Upper lobe of left lung (tissue), 6 donors: ENCODE results near the gene SERPINA1. TPM values are rescaled to one million over a fixed set of nuclear protein-coding genes. Genes with fewer than 3 reads are reported as not detected.

Experiments
- ATAC-seq, 2 donors: fragments of 200-7000 bp; cut with Tn5 transposase; one replicate each; pipeline ENCODE4 v1.9.1; 2022; ENCODE audit warnings: mild to moderate bottlenecking in 2 of 2, moderate library complexity in 2 of 2; ENCODE audit not compliant: low FRiP score in 2 of 2
- DNase-seq, 2 donors: peaks; one replicate each; pipeline ENCODE4 v3.0.0-alpha.2; 2019 to 2020
- H3K27ac ChIP-seq, 4 donors: fragments of 200-600 bp; sonication (generic); one replicate each; pipeline ENCODE4 v1.5.1; 2016 to 2019
- H3K27me3 ChIP-seq, 4 donors: fragments of 200-600 bp; sonication (generic); one replicate each; pipeline ENCODE4 v1.5.1; 2017 to 2019
- H3K36me3 ChIP-seq, 4 donors: fragments of 200-600 bp; sonication (generic); one replicate each; pipeline ENCODE4 v1.5.1; 2016 to 2019
- H3K4me1 ChIP-seq, 4 donors: fragments of 200-600 bp; sonication (generic); one replicate each; pipeline ENCODE4 v1.5.1; 2018 to 2019
- H3K4me3 ChIP-seq, 4 donors: fragments of 200-600 bp; sonication (generic); one replicate each; pipeline ENCODE4 v1.5.1; 2017 to 2019; ENCODE audit warnings: mild to moderate bottlenecking in 2 of 4, moderate library complexity in 1 of 4
- H3K9me3 ChIP-seq, 4 donors: fragments of 200-600 bp; sonication (generic); one replicate each; pipeline ENCODE4 v1.5.1; 2018 to 2019
- EP300 ChIP-seq, 4 donors: sonication (generic); formaldehyde crosslinking; IDR thresholded peaks; one replicate each; pipeline ENCODE4 v1.5.1; 2017; ENCODE audit warnings: antibody characterized with exemption in 4 of 4, control low read depth in 2 of 4
- POLR2A ChIP-seq, 4 donors: fragments of 450-650 bp; IDR thresholded peaks; one replicate each; pipeline ENCODE4 v1.5.1; 2016 to 2017; ENCODE audit warnings: antibody characterized with exemption in 4 of 4, mild to moderate bottlenecking in 2 of 4
- POLR2AphosphoS5 ChIP-seq, 2 donors: sonication (generic); formaldehyde crosslinking; IDR thresholded peaks; one replicate each; pipeline ENCODE4 v1.5.1; 2017; ENCODE audit warnings: antibody characterized with exemption in 2 of 2
- WGBS, 2 donors: methylation state at CpG; one replicate each; pipeline ENCODE4 v1.1.5; 2017 to 2018; 5-methylcytosine and 5-hydroxymethylcytosine counted together
- total RNA-seq, 6 donors: library from RNA; depleted of rRNA in 4 of 6; stranded (reverse); fragments of >200 nt in 4 of 6; gene quantifications; one replicate each; pipeline versions ENCODE4 v1.1.0 to v1.2.1, GENCODE V29; 2016 to 2021
- TF ChIP-seq, protein P1 (sequence below), 6 experiments: fragments of 450-650 bp in 4 of 6; fragments of 200-600 bp in 2 of 6; sonication (generic) in 2 of 6; IDR thresholded peaks; one replicate each; pipeline ENCODE4 v1.5.1; 2016 to 2019; ENCODE audit warnings: antibody characterized with exemption in 6 of 6
- donor health status: DM: no; HTN: no; CAD: no; lungs with moderate emphysema.
- donor health status: DM: no; HTN: yes; CAD: no; lungs with severe emphysema.

Gene SERPINA1
- total RNA-seq, 6 donors from 2014 or later = 205 to 1,050 (median 637) TPM

- 83 to 100% methylated on average over 1 to 7 of the region's 7 CpGs for WGBS, 2 donors
- ATAC-seq (peak in 1 of 2 donors; percentile 32), DNase-seq (no peak)
- Histone ChIP-seq H3K27me3 (no peaks in the 10 kb centered on the region), H3K27ac (no peak overlapping the region), H3K36me3 (no peaks in the 10 kb centered on the region), H3K4me3 (no peak overlapping the region), H3K9me3 (no peaks in the 10 kb centered on the region), H3K4me1 (no peaks in the 10 kb centered on the region)
- TF ChIP-seq, protein P1, sequence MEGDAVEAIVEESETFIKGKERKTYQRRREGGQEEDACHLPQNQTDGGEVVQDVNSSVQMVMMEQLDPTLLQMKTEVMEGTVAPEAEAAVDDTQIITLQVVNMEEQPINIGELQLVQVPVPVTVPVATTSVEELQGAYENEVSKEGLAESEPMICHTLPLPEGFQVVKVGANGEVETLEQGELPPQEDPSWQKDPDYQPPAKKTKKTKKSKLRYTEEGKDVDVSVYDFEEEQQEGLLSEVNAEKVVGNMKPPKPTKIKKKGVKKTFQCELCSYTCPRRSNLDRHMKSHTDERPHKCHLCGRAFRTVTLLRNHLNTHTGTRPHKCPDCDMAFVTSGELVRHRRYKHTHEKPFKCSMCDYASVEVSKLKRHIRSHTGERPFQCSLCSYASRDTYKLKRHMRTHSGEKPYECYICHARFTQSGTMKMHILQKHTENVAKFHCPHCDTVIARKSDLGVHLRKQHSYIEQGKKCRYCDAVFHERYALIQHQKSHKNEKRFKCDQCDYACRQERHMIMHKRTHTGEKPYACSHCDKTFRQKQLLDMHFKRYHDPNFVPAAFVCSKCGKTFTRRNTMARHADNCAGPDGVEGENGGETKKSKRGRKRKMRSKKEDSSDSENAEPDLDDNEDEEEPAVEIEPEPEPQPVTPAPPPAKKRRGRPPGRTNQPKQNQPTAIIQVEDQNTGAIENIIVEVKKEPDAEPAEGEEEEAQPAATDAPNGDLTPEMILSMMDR (IDR thresholded peaks at IDR 0.05) = no peak
- TF ChIP-seq EP300 (IDR thresholded peaks at IDR 0.05) (no peak), POLR2A (IDR thresholded peaks at IDR 0.05) (no peak), POLR2AphosphoS5 (IDR thresholded peaks at IDR 0.05) (no peak)
Observed at GRCh38 chr14:94361682-94362081, 26.7 kb downstream of the SERPINA1 start.

GRCh38 chr14:94360945-94361565 is 27.3 kb downstream of the SERPINA1 start:
- no peaks in the 10 kb centered on the region for H3K27me3 ChIP-seq
- H3K27ac ChIP-seq = no peak overlapping the region
- no peak overlapping the region for H3K4me3 ChIP-seq
- TF ChIP-seq POLR2A (IDR thresholded peaks at IDR 0.05) (no peak), EP300 (IDR thresholded peaks at IDR 0.05) (no peak), POLR2AphosphoS5 (IDR thresholded peaks at IDR 0.05) (no peak)
- TF ChIP-seq, protein P1 (IDR thresholded peaks at IDR 0.05) = no peak
- 60 to 63% methylated on average over 4 to 7 of the region's 7 CpGs for WGBS, 2 donors
- H3K9me3 ChIP-seq = no peaks in the 10 kb centered on the region
- ATAC-seq (no peak), DNase-seq (no peak)
- H3K36me3 ChIP-seq = no peaks in the 10 kb centered on the region
- H3K4me1 ChIP-seq = no peaks in the 10 kb centered on the region

DNA sequence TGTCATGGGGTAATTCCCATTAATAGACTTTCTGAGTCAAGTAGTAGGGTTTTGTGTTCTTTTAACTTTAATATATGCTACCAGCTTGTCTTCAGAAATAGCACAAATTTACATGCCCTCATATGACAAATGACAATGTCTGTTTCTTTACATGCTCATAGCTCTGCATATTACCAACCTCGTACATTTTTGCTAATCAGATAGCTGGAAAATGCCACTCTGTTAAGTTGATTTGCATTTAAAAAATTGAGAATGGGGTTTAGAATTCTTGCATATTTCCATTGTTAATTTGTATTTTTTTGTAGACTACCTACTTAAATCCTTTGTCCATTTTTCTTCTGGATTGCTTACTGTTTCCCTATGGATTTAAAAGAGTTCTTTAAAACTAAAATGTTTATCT is 31.2 kb downstream of the SERPINA1 start:
- ATAC-seq = no peak
- no peaks in the 10 kb centered on the region for H3K9me3 ChIP-seq
- DNase-seq = no peak
- TF ChIP-seq, protein P1 (IDR thresholded peaks at IDR 0.05) = no peak
- no peak for TF ChIP-seq EP300 (IDR thresholded peaks at IDR 0.05)
- no peak for TF ChIP-seq POLR2A (IDR thresholded peaks at IDR 0.05)
- no peak for TF ChIP-seq POLR2AphosphoS5 (IDR thresholded peaks at IDR 0.05)
- H3K27me3 ChIP-seq = no peaks in the 10 kb centered on the region
- WGBS, 2 donors = 53 to 66% methylated on average over 1 of the region's 1 CpG
- no peaks in the 10 kb centered on the region for H3K36me3 ChIP-seq
- no peak overlapping the region for H3K27ac ChIP-seq
- H3K4me1 ChIP-seq = peaks cover 0 to 5% (median 0%) of the 10 kb centered on the region in 4 donors
- H3K4me3 ChIP-seq = no peak overlapping the region

GRCh38 chr14:94356379-94357056 is 31.9 kb downstream of the SERPINA1 start:
- H3K4me1 ChIP-seq = peaks cover 0 to 5% (median 0%) of the 10 kb centered on the region in 4 donors

DNA sequence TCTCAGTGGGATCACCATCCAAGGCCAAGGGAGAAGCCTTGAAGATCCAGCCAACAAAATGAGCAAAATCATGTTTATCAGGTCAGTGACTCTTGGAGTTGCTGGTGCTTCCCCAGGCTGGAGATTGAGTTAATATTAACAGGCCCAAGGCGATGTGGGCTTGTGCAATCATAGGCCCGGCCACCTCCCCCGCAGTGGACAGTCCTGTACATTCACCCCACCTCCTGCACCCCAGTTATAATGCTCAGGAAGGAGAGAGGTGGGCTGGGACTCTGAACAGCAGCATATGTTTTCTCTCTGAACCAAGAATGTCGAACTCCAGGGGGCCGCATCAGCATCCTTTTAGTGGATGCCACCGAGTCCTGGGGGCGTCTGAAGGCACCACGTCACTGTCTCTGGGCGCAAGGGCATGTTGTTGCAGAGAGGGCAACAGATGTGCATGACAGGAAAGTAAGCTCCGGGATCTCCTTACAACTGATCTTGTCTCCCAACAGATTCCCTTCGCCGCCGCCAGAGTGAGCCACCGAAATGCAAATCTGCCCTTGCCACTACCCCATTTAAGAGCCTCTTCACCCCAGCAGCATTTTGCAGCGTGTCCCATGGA is 33.1 kb downstream of the SERPINA1 start:
- H3K36me3 ChIP-seq = no peaks in the 10 kb centered on the region
- no peak overlapping the region for H3K4me3 ChIP-seq
- WGBS, 2 donors = 13 to 19% methylated on average over 13 to 14 of the region's 15 CpGs
- H3K27me3 ChIP-seq = no peaks in the 10 kb centered on the region
- peaks cover 0 to 5% (median 0%) of the 10 kb centered on the region in 4 donors for H3K4me1 ChIP-seq
- ATAC-seq (peak in 1 of 2 donors; percentile 79), DNase-seq (peak in 1 of 2 donors; percentile 78)
- no peak overlapping the region for H3K27ac ChIP-seq
- H3K9me3 ChIP-seq = no peaks in the 10 kb centered on the region
- no peak for TF ChIP-seq POLR2AphosphoS5 (IDR thresholded peaks at IDR 0.05)
- TF ChIP-seq, protein P1 (IDR thresholded peaks at IDR 0.05) = peak in 5 of 6 experiments; percentile 34 to 63 (median 48)

More at GRCh38 chr14:94356379-94357056, 31.9 kb downstream of the SERPINA1 start:
- H3K36me3 ChIP-seq = no peaks in the 10 kb centered on the region
- H3K4me3 ChIP-seq = no peak overlapping the region
- 66 to 78% methylated on average over 5 of the region's 5 CpGs for WGBS, 2 donors
- no peaks in the 10 kb centered on the region for H3K9me3 ChIP-seq
- no peak for ATAC-seq
- H3K27me3 ChIP-seq = no peaks in the 10 kb centered on the region
- no peak for TF ChIP-seq POLR2A (IDR thresholded peaks at IDR 0.05)
- DNase-seq = no peak
- no peak overlapping the region for H3K27ac ChIP-seq
